Measurements from ENCODE around the gene ADCK2. TPM values are rescaled to one million over a fixed set of nuclear protein-coding genes. Genes with fewer than 3 reads are reported as not detected.
"Not testable (repeated sequence)": the region's sequence is repeated elsewhere in the genome, so short reads cannot be mapped to it uniquely, and the experiment has no call there.

Gene ADCK2
- total RNA-seq, 2 experiments from 2014 or later, result 22.1 TPM

GRCh38 chr7:140689199-140690152, 16.7 kb downstream of the ADCK2 start:
- DNase-seq, result no peak
- CTCF ChIA-PET, result no interaction called here
- H3K36me3 Mint-ChIP-seq (ENCODE audit: low read depth), result peaks cover 13% of the 10 kb centered on the region
- peaks cover 6% of the 10 kb centered on the region for H3K4me1 Mint-ChIP-seq (ENCODE audit: low read depth)
- no peaks in the 10 kb centered on the region for H3K9me3 Mint-ChIP-seq
- H3K27me3 Mint-ChIP-seq (ENCODE audit: low read depth), result no peaks in the 10 kb centered on the region
- H3K27ac Mint-ChIP-seq, result no peak overlapping the region
- intact Hi-C loops (cut with micrococcal nuclease), result no loop called here
- H3K4me3 Mint-ChIP-seq, result no peak overlapping the region

GRCh38 chr7:140691376-140692045, 18.8 kb downstream of the ADCK2 start:
- H3K27me3 Mint-ChIP-seq (ENCODE audit: low read depth), result no peaks in the 10 kb centered on the region
- H3K9me3 Mint-ChIP-seq, result no peaks in the 10 kb centered on the region
- H3K27ac Mint-ChIP-seq, result no peak overlapping the region
- H3K4me1 Mint-ChIP-seq (ENCODE audit: low read depth), result peaks cover 14% of the 10 kb centered on the region
- DNase-seq, result no peak
- intact Hi-C loops (cut with micrococcal nuclease), result no loop called here
- peaks cover 13% of the 10 kb centered on the region for H3K36me3 Mint-ChIP-seq (ENCODE audit: low read depth)
- CTCF ChIA-PET, result interaction anchor here (0.8 kb wide), 1 partner anchor 49 kb away, joined by 3 read pairs; no protein-coding TSS in a partner anchor
- no peak overlapping the region for H3K4me3 Mint-ChIP-seq

- intact Hi-C loops (cut with micrococcal nuclease); H3K27ac Mint-ChIP-seq; CTCF ChIA-PET; DNase-seq; H3K27me3 Mint-ChIP-seq (ENCODE audit: low read depth); H3K9me3 Mint-ChIP-seq; H3K4me3 Mint-ChIP-seq: not testable (repeated sequence)
- Mint-ChIP-seq H3K36me3 (ENCODE audit: low read depth) (peaks cover 10% of the 10 kb centered on the region), H3K4me1 (ENCODE audit: low read depth) (peaks cover 26% of the 10 kb centered on the region)
Measured at GRCh38 chr7:140693849-140694248, 21.1 kb downstream of the ADCK2 start.

GRCh38 chr7:140694592-140694991, 21.8 kb downstream of the ADCK2 start:
- CTCF ChIA-PET, result no interaction called here
- intact Hi-C loops (cut with micrococcal nuclease), result no loop called here
- H3K9me3 Mint-ChIP-seq, result no peaks in the 10 kb centered on the region

GRCh38 chr7:140695381-140695780, 22.6 kb downstream of the ADCK2 start:
- Mint-ChIP-seq H3K9me3 (no peaks in the 10 kb centered on the region), H3K4me3 (no peak overlapping the region), H3K4me1 (ENCODE audit: low read depth) (peaks cover 34% of the 10 kb centered on the region), H3K27me3 (ENCODE audit: low read depth) (no peaks in the 10 kb centered on the region), H3K27ac (no peak overlapping the region), H3K36me3 (ENCODE audit: low read depth) (peaks cover 12% of the 10 kb centered on the region)
- no peak for DNase-seq
- intact Hi-C loops (cut with micrococcal nuclease), result no loop called here
- CTCF ChIA-PET, result no interaction called here

More at GRCh38 chr7:140694592-140694991, 21.8 kb downstream of the ADCK2 start:
- Mint-ChIP-seq H3K27me3 (ENCODE audit: low read depth) (no peaks in the 10 kb centered on the region), H3K27ac (no peak overlapping the region), H3K4me1 (ENCODE audit: low read depth) (peaks cover 31% of the 10 kb centered on the region), H3K36me3 (ENCODE audit: low read depth) (peaks cover 12% of the 10 kb centered on the region), H3K4me3 (no peak overlapping the region)
- DNase-seq, result no peak

GRCh38 chr7:140696024-140696679, 23.4 kb downstream of the ADCK2 start:
- no peaks in the 10 kb centered on the region for H3K9me3 Mint-ChIP-seq
- peaks cover 34% of the 10 kb centered on the region for H3K4me1 Mint-ChIP-seq (ENCODE audit: low read depth)
- H3K4me3 Mint-ChIP-seq, result peak overlapping the region; percentile 98
- CTCF ChIA-PET, result interaction anchor here (1.1 kb wide), 1 partner anchor 22 kb away, joined by 3 read pairs; no protein-coding TSS in a partner anchor
- intact Hi-C loops (cut with micrococcal nuclease), result loop anchor here (1.0 to 2.0 kb wide), 7 partner anchors 23 to 1043 kb away; partner anchors contain the start of genes MKRN1 and SSBP1
- H3K27ac Mint-ChIP-seq, result peak overlapping the region; percentile 99
- H3K27me3 Mint-ChIP-seq (ENCODE audit: low read depth), result no peaks in the 10 kb centered on the region
- peaks cover 9% of the 10 kb centered on the region for H3K36me3 Mint-ChIP-seq (ENCODE audit: low read depth)
- DNase-seq, result peak; percentile 97

GRCh38 chr7:140696680-140697446, 24.1 kb downstream of the ADCK2 start, which contains the start of gene NDUFB2:
Gene NDUFB2, plus strand, starts transcription at chr7:140696708. Its CDS starts 37 bp downstream, at chr7:140696745.
- intact Hi-C loops (cut with micrococcal nuclease), result loop anchor here (1.0 to 2.0 kb wide), 7 partner anchors 24 to 1042 kb away; partner anchors contain the start of genes MKRN1 and SSBP1
- DNase-seq, result peak; percentile 75

GRCh38 chr7:140697447-140698143, 24.9 kb downstream of the ADCK2 start:
- peak overlapping the region; percentile 99 for H3K27ac Mint-ChIP-seq
- DNase-seq, result no peak
- H3K4me1 Mint-ChIP-seq (ENCODE audit: low read depth), result peaks cover 33% of the 10 kb centered on the region
- H3K27me3 Mint-ChIP-seq (ENCODE audit: low read depth), result no peaks in the 10 kb centered on the region
- no peaks in the 10 kb centered on the region for H3K9me3 Mint-ChIP-seq
- H3K36me3 Mint-ChIP-seq (ENCODE audit: low read depth), result peaks cover 10% of the 10 kb centered on the region
- CTCF ChIA-PET, result no interaction called here
- peak overlapping the region; percentile 98 for H3K4me3 Mint-ChIP-seq
- intact Hi-C loops (cut with micrococcal nuclease), result loop anchor here (2.0 kb wide), 1 partner anchor 1041 kb away; the partner anchor contains the start of gene SSBP1

More at GRCh38 chr7:140696680-140697446, 24.1 kb downstream of the ADCK2 start, which contains the start of gene NDUFB2:
- no peaks in the 10 kb centered on the region for H3K27me3 Mint-ChIP-seq (ENCODE audit: low read depth)
- no peaks in the 10 kb centered on the region for H3K9me3 Mint-ChIP-seq
- H3K4me3 Mint-ChIP-seq, result peak within 1 kb of the TSS; percentile 98
- peaks cover 9% of the 10 kb centered on the region for H3K36me3 Mint-ChIP-seq (ENCODE audit: low read depth)
- CTCF ChIA-PET, result interaction anchor here (1.1 kb wide), 1 partner anchor 23 kb away, joined by 3 read pairs; no protein-coding TSS in a partner anchor
- H3K27ac Mint-ChIP-seq, result peak within 1 kb of the TSS; percentile 99
- peaks cover 34% of the 10 kb centered on the region for H3K4me1 Mint-ChIP-seq (ENCODE audit: low read depth)

- intact Hi-C loops (cut with micrococcal nuclease), result no loop called here
- H3K27ac Mint-ChIP-seq, result no peak overlapping the region
Measured at GRCh38 chr7:140698477-140698876, 25.7 kb downstream of the ADCK2 start.

GRCh38 chr7:140702774-140703173, 30.0 kb downstream of the ADCK2 start:
- no peak for DNase-seq
- CTCF ChIA-PET, result no interaction called here
- H3K27ac Mint-ChIP-seq, result no peak overlapping the region
- H3K9me3 Mint-ChIP-seq, result no peaks in the 10 kb centered on the region
- H3K36me3 Mint-ChIP-seq (ENCODE audit: low read depth), result peaks cover 14% of the 10 kb centered on the region
- H3K4me1 Mint-ChIP-seq (ENCODE audit: low read depth), result peaks cover 19% of the 10 kb centered on the region
- intact Hi-C loops (cut with micrococcal nuclease), result no loop called here
- no peak overlapping the region for H3K4me3 Mint-ChIP-seq
- H3K27me3 Mint-ChIP-seq (ENCODE audit: low read depth), result no peaks in the 10 kb centered on the region

More at GRCh38 chr7:140698477-140698876, 25.7 kb downstream of the ADCK2 start:
- no peaks in the 10 kb centered on the region for H3K9me3 Mint-ChIP-seq
- peak overlapping the region; percentile 98 for H3K4me3 Mint-ChIP-seq
- CTCF ChIA-PET, result interaction anchor here (0.7 kb wide), 1 partner anchor 13 kb away, joined by 3 read pairs; no protein-coding TSS in a partner anchor
- H3K36me3 Mint-ChIP-seq (ENCODE audit: low read depth), result peaks cover 13% of the 10 kb centered on the region
- H3K4me1 Mint-ChIP-seq (ENCODE audit: low read depth), result peaks cover 30% of the 10 kb centered on the region
- no peak for DNase-seq
- no peaks in the 10 kb centered on the region for H3K27me3 Mint-ChIP-seq (ENCODE audit: low read depth)

- H3K9me3 Mint-ChIP-seq, result no peaks in the 10 kb centered on the region
- peaks cover 17% of the 10 kb centered on the region for H3K36me3 Mint-ChIP-seq (ENCODE audit: low read depth)
- intact Hi-C loops (cut with micrococcal nuclease), result no loop called here
- no peak for DNase-seq
- CTCF ChIA-PET, result no interaction called here
- H3K4me3 Mint-ChIP-seq, result no peak overlapping the region
- peaks cover 9% of the 10 kb centered on the region for H3K4me1 Mint-ChIP-seq (ENCODE audit: low read depth)
- no peaks in the 10 kb centered on the region for H3K27me3 Mint-ChIP-seq (ENCODE audit: low read depth)
- no peak overlapping the region for H3K27ac Mint-ChIP-seq
Measured at GRCh38 chr7:140704205-140704604, 31.5 kb downstream of the ADCK2 start.

Measured in activated naive CD4-positive, alpha-beta T cell treated with anti-CD3 and anti-CD28 coated beads for 36 hours (primary cell).